ENCODE data around the gene CLIP2.
"Not testable (repeated sequence)": the region's sequence is repeated elsewhere in the genome, so short reads cannot be mapped to it uniquely, and the experiment has no call there.

CLIP2 gene

DNA sequence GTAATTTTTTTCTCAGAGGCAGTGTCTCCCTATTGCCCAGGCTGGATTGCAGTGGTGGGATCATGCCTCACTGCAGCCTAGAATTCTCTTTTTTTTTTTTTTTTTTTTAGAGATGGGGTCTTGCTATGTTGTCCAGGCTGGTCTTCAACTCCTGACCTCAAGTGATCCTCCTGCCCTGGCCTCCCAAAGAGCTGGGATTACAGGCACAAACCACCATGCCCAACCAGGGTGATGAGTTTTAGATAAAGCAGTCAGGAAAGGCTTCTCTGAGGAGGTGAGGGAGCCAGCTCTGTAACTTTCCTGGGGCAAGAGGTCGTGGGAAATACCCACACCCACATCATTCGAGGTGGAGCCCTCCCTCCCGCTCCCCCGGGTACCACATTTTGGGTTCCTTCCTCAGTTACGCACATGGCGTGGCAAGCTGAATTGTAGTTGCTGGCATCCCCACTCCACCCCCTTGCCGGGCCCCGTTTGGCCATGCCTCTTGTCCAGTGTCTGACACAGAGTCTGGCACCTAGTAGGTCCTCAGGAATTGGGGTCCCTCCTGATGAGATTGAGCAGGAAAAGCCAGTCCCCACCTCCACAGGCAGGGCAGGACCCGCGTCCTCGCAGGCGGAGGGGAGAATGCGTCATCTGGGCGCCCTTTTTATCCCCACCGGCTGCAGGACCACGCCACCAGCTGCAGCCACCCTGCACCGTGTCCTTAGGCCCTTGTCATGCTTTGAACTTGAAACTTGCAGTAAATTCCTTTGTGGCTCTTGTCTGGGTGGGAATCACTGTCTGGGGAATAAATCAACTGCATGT, 43.4 kb downstream of the CLIP2 start:
- DNase-seq (ENCODE audit: low read depth in 2 of 2) = no peak

- DNase-seq (ENCODE audit: low read depth in 2 of 2) = no peak
Observed at GRCh38 chr7:74334030-74334429, 44.8 kb downstream of the CLIP2 start.

DNA sequence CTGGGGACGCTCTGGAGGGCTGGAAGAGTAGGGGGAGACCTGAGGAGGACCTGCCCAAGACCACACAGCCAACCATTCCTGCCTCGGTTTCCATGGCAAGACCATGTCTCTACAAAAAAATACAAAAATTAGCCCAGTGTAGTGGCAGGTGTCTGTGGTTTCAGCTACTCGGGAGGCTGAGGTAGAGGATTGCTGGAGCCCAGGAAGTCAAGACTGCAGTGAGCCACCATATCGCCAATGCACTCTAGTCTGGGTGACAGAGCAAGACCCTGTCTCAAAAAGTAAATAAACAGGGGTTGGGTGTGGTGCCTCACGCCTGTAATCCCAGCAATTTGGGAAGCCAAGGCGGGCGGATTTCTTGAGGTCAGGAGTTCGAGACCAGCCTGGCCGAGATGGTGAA, 48.7 kb downstream of the CLIP2 start:
- DNase-seq (ENCODE audit: low read depth in 2 of 2) = no peak

- no peak for DNase-seq (ENCODE audit: low read depth in 2 of 2)
Observed at GRCh38 chr7:74338366-74339108, 49.3 kb downstream of the CLIP2 start.

- not testable (repeated sequence) for DNase-seq (ENCODE audit: low read depth in 2 of 2)
Observed at GRCh38 chr7:74339648-74340047, 50.4 kb downstream of the CLIP2 start.

GRCh38 chr7:74343281-74344131, 54.3 kb downstream of the CLIP2 start:
- DNase-seq (ENCODE audit: low read depth in 2 of 2) = no peak

GRCh38 chr7:74344132-74344496, 54.9 kb downstream of the CLIP2 start:
- no peak for DNase-seq (ENCODE audit: low read depth in 2 of 2)

DNA sequence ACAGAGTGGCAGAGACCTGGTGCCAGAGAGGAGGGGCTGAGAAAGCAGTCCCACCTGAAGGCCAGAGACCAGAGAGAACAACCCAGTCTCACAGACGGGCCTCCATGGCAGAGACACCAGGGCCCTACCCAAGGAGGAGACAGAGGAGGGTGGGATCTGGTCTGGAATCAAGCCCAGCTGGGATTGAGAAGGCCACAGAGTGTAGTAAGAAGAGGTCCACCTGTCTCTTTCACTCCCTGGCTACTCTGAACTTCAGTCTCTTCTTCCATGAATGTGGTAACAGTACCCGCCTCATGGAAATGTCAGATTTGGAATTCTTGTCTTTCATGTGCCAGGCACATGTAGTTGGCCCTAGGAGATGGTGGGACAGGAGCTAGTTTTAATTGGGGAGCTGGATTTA, 55.6 kb downstream of the CLIP2 start:
- DNase-seq (ENCODE audit: low read depth in 2 of 2) = no peak

DNA sequence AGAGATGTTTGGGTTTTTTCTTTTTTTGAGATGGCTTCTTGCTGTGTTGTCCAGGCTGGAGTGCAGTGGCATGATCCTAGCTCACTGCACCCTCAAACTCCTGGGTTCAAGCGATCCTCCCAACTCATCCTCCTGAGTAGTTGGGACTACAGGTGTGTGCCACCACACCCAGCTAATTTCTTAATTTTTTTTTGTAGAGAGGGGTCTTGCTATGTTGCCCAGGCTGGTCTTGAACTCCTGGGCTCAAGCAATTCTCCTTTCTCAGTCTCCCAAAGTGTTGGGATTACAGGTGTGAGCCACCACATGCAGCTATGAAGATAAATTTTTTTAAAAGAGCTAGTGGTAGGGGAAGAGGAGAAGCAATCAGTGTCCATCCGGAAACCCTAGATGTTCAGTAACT, 56.8 kb downstream of the CLIP2 start:
- no peak for DNase-seq (ENCODE audit: low read depth in 2 of 2)

GRCh38 chr7:74349621-74350020, 60.4 kb downstream of the CLIP2 start:
- DNase-seq (ENCODE audit: low read depth in 2 of 2) = no peak

DNA sequence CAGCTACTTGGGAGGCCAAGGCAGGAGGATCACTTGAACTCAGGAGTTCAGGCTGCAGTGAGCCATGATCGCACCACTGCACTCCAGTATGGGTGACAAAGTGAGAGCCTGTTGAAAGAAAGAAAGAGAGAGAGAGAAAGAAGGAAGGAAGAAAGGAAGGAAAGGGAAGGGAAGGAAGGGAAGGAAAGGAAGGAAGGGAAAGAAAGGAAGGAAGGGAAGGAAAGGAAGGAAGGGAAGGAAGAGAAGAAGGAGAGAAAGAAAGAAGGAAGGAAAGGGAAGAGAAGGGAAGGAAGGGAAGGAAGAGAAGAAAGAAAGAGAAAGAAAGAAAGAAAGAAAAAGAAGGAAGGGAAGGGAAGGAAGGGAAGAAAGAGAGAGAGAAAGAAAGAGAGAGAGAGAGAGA, 61.5 kb downstream of the CLIP2 start:
- DNase-seq (ENCODE audit: low read depth in 2 of 2) = no peak

GRCh38 chr7:74351836-74352235, 62.6 kb downstream of the CLIP2 start:
- DNase-seq (ENCODE audit: low read depth in 2 of 2) = no peak

DNA sequence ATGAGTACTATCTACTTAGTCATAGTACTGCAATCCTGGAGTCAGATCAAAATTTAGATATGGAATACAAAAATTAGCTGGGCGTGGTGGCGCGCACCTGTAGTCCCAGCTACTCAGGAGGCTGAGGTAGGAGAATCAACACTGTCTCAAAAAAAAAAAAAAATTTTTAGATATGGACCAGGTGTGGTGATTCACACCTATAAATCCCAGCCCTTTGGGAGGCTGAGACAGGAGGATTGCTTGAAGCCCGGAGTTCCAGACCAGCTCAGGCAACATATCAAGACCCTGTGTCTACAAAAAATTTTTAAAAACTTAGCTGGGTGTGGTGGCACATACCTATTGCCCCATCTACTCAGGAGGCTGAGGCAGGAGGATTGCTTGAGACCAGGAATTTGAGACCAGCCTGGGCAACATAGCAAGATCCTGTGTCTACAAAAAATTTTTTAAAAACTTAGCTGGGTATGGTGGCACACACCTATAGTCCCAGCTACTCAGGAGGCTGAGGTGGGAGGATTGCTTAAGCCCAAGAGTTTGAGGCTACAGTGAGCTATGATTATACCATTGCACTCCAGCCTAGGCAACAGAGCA, 63.4 kb downstream of the CLIP2 start:
- DNase-seq (ENCODE audit: low read depth in 2 of 2) = not testable (repeated sequence)

DNA sequence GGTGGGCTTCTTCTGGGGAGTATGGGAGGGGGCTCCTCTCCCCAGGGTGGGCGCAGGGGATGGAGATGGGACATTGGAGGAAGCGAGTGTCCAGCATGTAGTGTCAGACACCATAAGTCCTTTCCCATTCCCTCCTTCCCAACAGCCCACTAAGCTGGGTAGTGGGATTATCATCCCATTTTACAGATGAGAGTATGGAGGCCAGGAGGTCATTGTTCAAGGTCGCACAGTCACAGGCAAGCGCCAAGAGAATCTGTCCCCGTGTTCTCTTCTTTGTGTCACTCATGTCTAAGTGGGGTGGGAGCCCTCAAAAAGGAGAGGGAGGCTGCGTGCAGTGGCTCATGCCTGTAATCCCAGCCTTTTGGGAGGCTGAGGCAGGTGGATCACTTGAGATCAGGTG, 64.8 kb downstream of the CLIP2 start:
- no peak for DNase-seq (ENCODE audit: low read depth in 2 of 2)

- no peak for DNase-seq (ENCODE audit: low read depth in 2 of 2)
Observed at GRCh38 chr7:74355091-74355490, 65.9 kb downstream of the CLIP2 start.

GRCh38 chr7:74356589-74357315, 67.5 kb downstream of the CLIP2 start:
- DNase-seq (ENCODE audit: low read depth in 2 of 2) = no peak

GRCh38 chr7:74360008-74360407, 70.8 kb downstream of the CLIP2 start:
- DNase-seq (ENCODE audit: low read depth in 2 of 2) = no peak

GRCh38 chr7:74362266-74362665, 73.1 kb downstream of the CLIP2 start:
- DNase-seq (ENCODE audit: low read depth in 2 of 2) = no peak

GRCh38 chr7:74364061-74364460, 74.9 kb downstream of the CLIP2 start:
- no peak for DNase-seq (ENCODE audit: low read depth in 2 of 2)

DNA sequence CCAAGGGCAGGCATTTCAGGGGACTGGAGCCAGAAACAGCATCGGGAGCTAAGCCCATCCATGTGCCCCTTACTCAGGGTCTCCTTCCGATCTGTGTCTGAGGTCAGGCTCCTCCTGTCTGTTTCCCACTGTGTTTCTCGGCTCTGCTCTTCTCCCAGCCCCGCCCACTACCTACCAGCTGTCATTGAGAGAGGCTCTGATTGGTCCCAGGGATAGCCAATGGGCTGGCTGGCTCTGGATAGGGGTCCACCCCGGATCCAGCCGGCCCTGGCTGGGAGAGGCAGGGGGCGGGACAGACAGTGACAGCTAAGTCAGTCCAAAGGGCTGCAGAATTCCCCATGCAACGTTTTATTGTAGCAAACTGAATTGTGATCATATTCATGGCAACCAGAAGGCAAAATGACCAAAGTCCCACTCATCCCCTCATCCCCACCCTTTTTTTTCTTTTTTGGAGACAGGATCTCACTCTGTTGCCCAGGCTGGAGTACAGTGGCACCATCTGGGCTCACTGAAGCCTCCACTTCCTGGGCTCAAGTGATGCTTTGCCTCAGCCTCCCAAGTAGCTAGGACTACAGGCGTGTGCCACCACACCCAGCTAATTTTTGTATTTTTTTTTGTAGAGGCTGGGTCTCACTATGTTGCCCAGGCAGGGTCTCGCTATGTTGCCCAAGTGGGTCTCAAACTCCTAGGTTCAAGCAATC, 76.3 kb downstream of the CLIP2 start:
- DNase-seq (ENCODE audit: low read depth in 2 of 2) = no peak

All from stimulated activated CD4-positive, alpha-beta T cell treated with anti-CD3 and anti-CD28 coated beads, Interleukin-15, amount 100 ng/mL, for 48 hours (primary cell).